ENCODE data around the gene WHAMM.
"Not testable (repeated sequence)": the region's sequence is repeated elsewhere in the genome, so short reads cannot be mapped to it uniquely, and the experiment has no call there.

The WHAMM gene, protein sequence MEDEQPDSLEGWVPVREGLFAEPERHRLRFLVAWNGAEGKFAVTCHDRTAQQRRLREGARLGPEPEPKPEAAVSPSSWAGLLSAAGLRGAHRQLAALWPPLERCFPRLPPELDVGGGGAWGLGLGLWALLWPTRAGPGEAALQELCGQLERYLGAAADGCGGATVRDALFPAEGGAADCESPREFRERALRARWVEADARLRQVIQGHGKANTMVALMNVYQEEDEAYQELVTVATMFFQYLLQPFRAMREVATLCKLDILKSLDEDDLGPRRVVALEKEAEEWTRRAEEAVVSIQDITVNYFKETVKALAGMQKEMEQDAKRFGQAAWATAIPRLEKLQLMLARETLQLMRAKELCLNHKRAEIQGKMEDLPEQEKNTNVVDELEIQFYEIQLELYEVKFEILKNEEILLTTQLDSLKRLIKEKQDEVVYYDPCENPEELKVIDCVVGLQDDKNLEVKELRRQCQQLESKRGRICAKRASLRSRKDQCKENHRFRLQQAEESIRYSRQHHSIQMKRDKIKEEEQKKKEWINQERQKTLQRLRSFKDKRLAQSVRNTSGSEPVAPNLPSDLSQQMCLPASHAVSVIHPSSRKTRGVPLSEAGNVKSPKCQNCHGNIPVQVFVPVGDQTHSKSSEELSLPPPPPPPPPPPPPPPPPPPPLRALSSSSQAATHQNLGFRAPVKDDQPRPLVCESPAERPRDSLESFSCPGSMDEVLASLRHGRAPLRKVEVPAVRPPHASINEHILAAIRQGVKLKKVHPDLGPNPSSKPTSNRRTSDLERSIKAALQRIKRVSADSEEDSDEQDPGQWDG

DNA sequence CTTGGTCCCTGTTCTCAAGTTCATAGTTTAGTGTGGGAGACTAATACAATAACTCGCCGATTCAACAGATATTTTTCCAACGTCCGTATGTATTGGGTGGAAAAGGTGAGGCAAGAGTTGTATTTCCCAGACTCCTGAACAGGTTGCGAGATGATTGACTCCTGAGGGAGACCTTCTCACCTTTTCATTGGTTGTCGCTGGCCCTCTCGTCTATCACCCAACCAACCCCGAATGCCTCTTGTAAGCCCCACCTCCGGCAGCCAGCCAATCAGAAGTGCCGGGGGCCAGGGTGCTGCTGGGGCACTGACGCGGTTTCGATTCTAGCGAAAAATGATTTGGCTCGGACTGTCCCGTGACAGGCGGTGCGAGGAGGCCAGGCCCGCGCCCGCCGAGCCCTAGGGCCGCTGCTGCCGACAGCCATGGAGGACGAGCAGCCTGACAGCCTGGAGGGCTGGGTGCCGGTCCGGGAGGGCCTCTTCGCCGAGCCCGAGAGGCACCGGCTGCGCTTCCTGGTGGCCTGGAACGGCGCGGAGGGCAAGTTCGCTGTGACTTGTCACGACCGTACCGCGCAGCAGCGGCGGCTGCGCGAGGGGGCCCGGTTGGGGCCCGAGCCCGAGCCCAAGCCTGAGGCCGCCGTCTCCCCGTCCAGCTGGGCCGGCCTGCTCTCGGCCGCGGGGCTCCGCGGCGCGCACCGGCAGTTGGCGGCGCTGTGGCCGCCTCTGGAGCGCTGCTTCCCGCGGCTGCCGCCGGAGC is at the start of gene WHAMM:
WHAMM (plus strand) TSS at position 321 of the 753 bp plus-strand sequence; CDS start at position 420, 99 bp downstream.
- DNase-seq, result peak; percentile 73 to 99 (median 96)

DNA sequence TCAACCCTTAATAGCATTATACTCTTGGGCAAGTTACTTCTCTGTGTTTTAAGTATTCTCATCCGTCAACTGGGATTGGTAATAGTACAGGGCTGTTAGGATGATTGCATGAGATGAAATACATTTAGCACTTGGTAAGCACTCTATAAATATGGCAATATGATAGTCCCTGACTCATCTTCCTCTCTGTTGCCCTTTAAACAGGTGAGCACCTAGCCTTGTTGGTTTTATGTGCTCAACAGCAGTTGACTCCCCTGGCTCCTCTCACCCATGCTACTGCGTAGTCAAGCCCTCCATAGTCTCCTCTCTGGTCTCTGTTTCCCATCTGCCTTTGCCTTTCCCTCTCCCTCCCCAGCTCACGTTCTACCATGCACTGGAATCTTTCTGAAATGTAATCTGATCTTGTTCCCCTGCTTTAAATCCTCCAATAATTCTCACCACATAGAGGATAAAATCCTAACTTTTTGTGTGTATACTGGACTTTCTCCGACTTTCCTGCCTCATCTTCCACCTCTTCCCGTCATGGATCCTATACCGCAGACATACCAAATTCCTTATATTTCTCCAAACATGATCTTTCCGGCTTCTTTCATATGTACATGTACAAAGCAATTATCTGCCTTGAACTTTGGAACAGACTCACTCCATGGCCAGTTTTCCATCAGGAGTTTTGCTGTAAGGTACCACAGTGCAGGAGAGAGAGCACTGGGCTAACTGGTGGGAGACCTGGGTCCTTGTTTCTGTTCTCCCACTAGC is 45.9 kb upstream of the WHAMM start:
- DNase-seq, result no peak

DNA sequence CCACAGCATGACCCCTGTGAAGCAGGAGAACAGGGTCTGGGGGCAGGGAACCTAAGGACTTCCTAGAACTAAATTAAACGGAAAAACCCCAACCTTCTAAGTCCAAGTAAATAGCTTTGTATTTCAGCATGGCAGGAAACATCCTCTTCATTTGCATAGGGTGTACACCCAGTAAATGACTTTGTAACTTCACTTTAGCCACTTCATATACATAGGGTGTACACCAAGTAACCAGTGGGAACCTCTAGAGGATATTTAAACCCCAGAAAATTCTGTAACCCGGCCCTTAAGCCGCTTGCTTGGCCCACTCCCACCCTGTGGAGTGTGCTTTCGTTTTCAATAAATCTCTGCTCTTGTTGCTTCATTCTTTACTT is 45.3 kb upstream of the WHAMM start:
- no peak for DNase-seq

DNA sequence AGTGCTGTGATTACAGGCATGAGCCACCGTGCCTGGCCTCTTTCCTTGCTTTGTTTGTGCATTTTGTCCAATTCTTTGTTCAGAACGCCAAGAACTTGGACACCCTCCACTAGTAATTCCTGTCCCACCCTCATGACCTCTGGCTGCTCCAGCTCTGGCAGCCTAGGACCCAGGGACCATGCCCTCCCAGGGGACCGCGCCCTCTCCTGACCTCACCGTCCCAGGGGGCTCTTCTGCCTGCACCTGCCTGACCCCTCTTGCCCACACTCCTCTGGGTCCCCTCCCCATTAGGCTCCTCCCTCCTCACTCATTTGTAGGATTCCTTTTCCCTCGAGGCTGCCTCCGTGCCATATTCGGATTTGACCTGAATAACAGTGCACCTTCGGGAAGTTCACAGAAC is 44.7 kb upstream of the WHAMM start:
- no peak for DNase-seq

DNA sequence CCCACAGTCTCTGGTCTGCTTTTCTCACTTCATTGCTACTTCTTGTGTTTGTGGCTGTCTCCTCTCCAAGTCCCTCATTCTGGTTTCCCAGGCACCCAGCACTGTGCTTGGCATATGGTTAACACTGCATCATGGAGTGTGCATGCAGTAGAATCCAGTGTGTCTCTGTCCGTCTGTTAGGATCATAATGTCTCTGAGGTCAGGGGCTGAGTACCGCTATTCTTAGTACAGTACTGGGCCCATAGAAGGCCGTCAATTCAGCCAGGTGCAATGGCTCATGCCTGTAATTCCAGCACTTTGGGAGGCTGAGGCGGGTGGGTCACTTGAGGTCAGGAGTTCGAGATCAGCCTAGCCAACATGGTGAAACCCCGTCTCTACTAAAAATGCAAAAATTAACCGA is 43.2 kb upstream of the WHAMM start:
- DNase-seq, result not testable (repeated sequence)

DNA sequence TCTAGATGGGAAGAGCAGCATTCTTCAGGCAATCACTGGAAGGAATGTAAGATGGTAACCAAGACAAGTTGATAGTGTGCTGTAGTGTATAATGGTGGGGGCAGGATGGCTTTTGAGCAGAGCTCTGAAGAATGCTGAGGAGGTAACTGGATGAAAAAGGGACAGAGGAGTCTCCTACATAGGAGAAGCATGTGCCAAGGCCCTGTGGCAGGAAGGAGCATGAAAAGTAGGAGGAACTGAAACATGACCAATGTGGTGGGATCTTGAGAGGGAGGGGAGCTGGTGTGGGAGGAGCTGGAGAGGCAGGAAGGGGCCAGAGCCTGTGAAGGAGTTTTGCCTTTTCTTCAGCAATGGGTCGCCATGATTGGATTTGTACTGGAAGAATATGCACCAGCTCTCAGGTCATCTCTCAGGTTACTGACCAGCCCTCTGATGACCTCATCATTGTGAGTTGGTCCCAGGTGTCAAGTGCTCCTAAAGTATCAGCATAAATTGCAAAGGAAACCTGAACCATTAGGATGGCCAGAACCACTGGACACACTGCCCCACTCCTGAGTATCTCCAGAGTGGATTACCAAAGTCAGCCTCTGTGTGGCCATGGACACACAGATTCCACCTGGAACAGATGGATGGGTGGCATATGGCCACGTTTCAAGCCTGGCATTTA is 42.1 kb upstream of the WHAMM start:
- DNase-seq, result no peak

DNA sequence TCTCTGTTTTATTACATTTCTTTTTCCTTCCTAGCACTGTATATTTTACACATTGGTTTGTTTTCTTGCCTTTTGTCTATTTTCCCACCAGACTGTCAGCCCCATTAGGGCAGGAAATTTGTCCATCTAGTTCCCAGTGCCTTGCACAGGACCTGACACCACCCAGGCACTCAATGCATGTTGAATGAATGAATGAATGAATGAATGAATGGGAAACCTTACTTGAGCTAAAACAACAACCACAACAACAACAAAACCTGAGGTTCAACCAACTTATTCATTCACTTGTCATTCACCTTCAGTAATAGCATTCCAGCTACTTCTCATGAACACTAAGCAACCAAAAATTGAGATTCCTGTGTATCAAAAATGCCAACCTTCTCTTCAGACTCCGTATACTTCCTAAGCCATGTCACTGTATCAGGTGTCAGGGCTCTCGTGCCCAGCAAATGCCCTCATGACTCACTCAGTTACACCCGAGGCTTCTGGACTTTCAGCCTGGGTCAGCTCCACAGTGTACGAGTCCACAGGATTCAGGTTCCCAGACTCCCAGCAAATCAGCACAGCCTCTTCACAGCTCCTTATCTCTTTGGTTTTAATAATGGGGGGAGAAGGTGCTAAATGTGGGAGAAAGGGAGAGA is 40.9 kb upstream of the WHAMM start:
- DNase-seq, result no peak

DNA sequence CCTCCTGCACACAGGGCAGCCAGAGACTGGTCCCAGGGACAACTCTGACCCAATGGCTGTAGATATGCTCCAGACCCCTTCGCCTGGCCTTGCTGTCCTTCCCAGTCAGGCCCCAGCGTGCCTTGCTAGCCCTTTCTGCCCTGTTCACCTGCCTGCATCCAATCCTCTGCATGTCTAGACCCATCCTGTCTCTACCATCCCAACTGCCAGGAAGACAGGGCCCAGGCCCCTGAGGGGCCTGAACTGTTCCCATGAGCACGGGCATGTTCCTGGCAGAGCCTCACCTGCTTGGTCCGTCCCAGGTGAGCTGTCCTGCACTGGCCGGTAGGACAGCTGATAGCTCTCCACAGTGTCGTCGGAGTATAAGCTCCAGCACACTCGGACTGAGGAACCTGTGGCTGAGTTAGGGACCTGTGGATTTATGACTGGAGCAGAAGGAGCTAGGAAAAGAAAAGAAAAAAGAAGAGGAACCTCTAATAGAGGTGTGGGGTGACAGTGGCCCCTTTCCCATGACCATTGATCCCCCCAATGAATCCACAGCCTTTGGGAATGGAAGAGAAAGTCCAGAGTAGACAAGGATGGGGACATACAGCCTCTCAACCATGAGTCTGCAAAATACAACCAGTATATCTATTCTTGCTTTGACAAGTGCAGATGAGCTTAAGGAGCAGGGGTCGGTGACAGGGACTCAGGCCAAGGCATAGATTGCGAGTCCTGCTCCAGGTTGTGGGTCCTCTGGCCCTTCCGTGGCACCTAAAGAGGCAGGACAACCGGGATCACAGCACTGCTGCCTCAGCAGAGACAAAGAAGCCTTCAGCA is 37.4 kb upstream of the WHAMM start:
- no peak for DNase-seq

DNA sequence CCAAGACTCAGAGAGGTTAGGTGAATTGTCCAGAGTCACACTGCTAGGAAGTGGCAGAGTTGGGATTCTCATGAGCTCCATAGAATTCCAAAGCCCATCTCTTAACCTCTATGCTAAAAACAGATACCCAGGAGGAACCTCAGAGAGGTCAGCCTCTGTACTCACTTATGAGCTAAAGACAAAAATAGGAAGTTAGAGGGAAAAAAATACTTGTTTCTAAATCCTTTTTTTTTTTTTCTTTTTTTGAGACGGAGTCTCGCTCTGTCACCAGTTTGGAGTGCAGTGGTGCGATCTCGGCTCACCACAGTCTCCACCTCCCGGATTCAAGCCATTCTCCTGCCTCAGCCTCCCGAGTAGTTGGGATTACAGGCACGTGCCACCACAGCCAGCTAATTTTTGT is 34.9 kb upstream of the WHAMM start:
- no peak for DNase-seq

DNA sequence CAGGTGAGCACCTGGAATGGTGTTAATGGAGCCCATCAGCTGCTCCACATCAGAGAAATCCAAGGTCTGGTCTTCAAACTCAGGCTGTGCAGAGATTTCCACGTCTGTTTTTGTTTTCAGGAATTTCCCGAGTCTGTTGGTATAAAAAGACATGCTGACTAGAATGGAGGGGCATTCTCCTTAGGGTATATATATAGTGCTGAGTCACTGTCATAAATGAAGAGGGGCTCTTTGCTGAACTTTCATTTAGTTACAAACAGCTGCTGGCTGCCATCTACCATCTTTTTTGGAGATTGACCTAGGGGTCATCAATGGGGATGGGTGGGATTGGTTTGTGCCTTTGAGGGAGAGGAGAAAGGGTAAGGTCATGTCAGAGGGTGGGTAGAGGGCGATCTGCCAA is 30.7 kb upstream of the WHAMM start:
- no peak for DNase-seq

DNA sequence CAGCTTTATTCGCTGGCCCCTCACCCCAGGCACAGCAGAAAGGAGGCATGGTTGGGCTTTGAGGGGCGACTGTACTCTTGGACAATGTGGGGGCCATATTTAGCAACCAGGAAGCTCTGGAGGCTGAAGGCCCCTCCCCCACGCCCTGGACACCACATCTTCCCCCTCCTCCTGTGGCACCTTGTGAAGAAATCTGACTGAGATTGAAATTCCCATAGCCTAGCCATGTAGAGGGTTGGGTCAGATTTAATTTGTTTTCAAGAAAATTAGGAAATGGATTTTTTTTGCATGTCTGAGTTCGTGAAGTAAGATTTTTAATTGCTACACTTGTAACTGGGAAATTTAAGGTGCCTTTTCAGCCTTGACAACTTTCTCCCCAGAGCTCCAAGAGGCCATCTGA is 28.1 kb upstream of the WHAMM start:
- DNase-seq, result no peak

DNA sequence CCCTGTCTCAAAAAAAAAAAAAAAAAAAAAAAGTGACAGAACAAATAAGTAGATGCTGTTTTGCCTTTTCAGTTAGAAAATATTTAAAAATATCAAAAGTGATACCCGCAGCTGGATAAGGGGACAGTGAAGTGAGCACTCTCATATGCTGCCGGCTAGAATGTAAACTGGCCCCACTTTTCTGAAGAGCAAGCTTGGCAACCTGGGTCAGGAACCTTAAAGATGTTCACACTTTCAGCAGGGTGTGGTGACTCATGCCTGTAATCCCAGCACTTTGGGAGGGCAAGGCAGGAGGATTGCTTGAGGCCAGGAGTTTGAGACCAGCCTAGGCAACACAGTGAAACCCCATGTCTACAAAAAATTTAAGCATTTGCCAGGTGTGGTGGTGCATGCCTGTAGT is 20.9 kb upstream of the WHAMM start:
- no peak for DNase-seq

DNA sequence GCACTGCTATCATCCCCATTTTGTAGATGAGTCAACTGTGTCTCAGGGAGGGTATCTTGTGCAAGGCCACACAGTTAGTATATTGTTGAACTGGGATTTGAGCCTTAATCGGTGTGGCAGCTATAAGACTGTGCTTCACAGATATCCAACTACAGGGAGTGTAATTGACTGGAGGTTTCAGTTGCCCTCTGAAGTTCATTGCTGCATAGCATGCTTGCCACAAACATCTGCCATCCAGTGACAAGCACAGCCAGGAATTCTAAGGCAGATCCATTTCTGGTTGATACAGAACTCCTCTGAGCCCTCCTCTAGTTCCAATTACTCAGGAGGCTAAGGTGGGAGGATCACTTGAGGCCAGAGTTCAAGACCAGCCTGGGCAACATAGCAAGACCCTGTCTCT is 19.9 kb upstream of the WHAMM start:
- DNase-seq, result no peak

DNA sequence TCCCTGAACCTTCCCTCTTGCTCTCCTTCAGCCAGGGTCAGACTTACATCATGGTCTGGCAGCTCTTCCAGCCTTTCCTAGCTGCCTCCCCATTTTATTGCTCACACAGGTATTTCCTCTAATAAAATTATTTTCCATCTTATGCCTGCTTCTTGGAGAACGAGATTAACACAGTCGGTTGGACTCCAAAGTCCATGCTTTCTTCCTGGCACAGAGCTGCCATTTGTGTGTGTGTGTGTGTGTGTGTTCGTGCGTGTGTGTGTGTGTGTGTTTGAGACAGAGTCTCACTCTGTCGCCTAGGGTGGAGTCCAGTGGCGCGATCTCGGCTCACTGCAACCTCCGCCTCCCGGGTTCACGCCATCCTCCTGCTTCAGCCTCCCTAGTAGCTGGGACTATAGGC is 19.1 kb upstream of the WHAMM start:
- no peak for DNase-seq

DNA sequence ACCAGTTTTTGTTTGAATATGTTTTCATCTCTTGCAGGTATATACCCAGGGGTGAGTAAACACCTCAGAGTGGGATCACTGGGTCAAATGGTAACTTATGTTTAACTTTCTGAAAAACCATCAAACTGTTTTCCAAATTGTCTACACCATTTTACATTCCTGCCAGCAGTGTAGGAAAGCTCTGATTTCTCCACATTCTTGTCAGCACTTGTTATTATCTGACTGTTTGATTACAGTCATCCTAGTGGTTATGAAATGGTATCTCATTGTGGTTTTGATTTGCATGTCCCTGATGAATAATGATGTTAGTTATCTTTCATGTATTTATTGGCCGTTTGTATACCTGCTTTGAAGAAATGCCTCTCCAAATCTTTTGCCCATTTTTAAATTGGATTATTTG is 17.4 kb upstream of the WHAMM start:
- DNase-seq, result no peak

DNA sequence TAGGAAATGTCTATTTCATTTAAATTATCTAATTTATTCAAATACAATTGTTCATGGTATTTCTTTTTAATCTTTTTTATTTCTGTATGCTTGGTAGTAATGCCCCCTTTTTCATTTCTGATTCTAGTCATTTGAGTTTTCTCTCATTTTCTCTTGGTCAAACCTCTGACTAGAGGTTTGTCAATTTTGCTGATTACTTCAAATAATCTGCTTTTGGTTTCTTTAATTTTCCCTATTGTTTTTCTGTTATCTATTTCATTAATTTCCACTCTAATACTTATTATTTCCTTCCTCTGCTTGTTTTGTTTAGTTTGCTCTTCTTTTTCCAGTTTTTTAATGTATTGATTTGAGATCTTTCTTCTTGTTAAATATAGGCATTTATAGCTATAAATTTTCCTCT is 15.7 kb upstream of the WHAMM start:
- no peak for DNase-seq

DNA sequence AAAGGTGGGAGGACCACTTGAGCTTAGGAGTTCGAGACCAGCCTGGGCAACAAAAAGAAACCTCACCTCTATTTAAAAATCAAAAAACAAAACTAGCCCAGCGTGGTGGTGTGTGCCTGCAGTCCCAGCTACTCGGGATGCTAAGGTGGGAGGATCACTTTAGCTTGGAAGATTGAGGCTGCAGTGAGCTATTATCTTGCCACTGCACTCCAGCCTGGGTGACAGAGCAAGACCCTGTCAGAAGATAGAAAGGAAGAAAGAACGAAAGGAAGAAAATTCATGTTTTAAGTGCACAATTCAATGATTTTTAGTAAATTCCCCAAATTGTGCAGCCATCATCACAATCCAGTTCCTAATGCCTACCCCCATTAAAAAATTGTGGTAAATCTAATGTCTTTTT is 11.3 kb upstream of the WHAMM start:
- DNase-seq, result no peak

DNA sequence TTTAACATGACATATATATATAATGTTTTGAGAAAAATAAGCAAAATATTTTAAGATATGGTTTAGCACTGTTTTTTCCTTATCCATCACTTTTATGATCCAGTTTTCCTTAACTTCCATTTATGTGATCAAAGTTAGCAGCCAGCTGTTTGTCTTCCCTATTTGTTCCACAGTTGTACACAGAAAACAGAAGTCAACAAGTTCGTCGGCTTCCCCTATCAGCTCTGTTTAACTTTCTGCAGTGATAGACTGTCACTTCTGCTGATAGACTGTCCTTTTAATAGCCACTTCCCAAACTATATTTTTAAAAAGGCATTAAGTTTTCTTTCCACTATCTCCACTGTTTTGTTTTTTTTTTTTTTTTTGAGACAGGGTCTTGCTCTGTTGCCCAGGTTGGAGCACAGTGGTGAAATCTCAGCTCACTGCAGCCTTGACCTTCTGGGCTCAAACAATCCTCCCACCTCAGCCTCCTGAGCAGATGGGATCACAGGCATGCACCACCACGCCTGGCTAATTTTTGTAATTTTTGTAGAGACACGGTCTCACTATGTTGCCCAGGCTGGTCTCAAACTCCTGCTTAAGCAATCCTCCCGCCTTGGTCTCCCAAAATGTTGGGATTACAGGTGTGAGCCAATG is 10.8 kb upstream of the WHAMM start:
- DNase-seq, result no peak
